ENCODE results near the gene HCRTR1.

DNA sequence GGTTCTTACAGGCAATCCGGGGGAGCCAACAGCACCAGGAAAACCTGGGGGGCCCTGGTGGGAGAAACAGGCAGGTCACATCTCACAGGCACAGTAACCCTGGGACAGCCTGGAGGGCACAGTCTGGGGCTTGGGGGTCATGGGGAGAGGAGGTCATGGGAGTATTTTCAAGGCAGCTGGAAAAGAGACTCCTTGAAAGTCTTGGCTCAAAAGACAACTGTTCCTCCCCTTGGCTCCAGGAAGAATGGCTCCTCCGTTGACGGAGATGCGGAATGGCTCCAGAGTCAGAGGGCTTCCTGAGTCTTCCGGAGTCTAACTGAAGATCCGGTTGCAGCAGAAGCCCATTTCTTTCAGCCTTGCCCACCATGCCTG, 53.1 kb downstream of the HCRTR1 start:
- TF ChIP-seq POLR2A (IDR thresholded peaks at IDR 0.05) = no peak
- TF ChIP-seq, protein P1, sequence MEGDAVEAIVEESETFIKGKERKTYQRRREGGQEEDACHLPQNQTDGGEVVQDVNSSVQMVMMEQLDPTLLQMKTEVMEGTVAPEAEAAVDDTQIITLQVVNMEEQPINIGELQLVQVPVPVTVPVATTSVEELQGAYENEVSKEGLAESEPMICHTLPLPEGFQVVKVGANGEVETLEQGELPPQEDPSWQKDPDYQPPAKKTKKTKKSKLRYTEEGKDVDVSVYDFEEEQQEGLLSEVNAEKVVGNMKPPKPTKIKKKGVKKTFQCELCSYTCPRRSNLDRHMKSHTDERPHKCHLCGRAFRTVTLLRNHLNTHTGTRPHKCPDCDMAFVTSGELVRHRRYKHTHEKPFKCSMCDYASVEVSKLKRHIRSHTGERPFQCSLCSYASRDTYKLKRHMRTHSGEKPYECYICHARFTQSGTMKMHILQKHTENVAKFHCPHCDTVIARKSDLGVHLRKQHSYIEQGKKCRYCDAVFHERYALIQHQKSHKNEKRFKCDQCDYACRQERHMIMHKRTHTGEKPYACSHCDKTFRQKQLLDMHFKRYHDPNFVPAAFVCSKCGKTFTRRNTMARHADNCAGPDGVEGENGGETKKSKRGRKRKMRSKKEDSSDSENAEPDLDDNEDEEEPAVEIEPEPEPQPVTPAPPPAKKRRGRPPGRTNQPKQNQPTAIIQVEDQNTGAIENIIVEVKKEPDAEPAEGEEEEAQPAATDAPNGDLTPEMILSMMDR (IDR thresholded peaks at IDR 0.05) = no peak
